OCI-LY1 (cell line): ENCODE measurements around the gene CD207.

ENCODE experiments used
- H2AFZ ChIP-seq: fragments of 200-600 bp; sonication (generic), shearing (Covaris generic); 2 replicates; pipeline ENCODE4 v1.6.0; 2014; ENCODE audit warnings: antibody characterized with exemption, mild to moderate bottlenecking, low read length
- H3F3A ChIP-seq: fragments of 200-600 bp; sonication (generic), shearing (Covaris generic); 2 replicates; pipeline ENCODE4 v1.6.0; 2014; ENCODE audit warnings: mild to moderate bottlenecking, antibody characterized with exemption, low read length, moderate library complexity; ENCODE audit not compliant: insufficient read depth
- H3K27ac ChIP-seq: fragments of 200-600 bp; sonication (generic); 2 replicates; pipeline ENCODE4 v1.5.1; 2014; ENCODE audit warnings: low read length, mixed run types, mild to moderate bottlenecking, low read depth; ENCODE audit not compliant: poor library complexity, severe bottlenecking
- H3K27me3 ChIP-seq: fragments of 200-600 bp; sonication (generic); 2 replicates; pipeline ENCODE4 v1.6.0; 2014; ENCODE audit warnings: antibody characterized with exemption, mild to moderate bottlenecking, low read length, moderate library complexity; ENCODE audit not compliant: insufficient read depth
- H3K36me3 ChIP-seq: fragments of 200-600 bp; sonication (generic); 2 replicates; pipeline ENCODE4 v1.6.1; 2014; ENCODE audit warnings: mild to moderate bottlenecking, antibody characterized with exemption, low read length, moderate library complexity, mixed read lengths; ENCODE audit not compliant: insufficient read depth
- H3K4me1 ChIP-seq: fragments of 200-600 bp; sonication (generic); 2 replicates; pipeline ENCODE4 v1.5.1; 2014; ENCODE audit warnings: mild to moderate bottlenecking, low read length, moderate library complexity; ENCODE audit not compliant: insufficient read depth, severe bottlenecking
- H3K4me2 ChIP-seq: fragments of 200-600 bp; sonication (generic), shearing (Covaris generic); 2 replicates; pipeline ENCODE4 v1.6.1; 2014; ENCODE audit warnings: low read length
- H3K4me3 ChIP-seq: fragments of 200-600 bp; sonication (generic); 2 replicates; pipeline ENCODE4 v1.5.1; 2014; ENCODE audit warnings: low read length, low read depth, mild to moderate bottlenecking, mixed read lengths; ENCODE audit not compliant: poor library complexity, severe bottlenecking
- H3K79me2 ChIP-seq: fragments of 200-600 bp; shearing (Covaris generic); 2 replicates; pipeline ENCODE4 v1.6.1; 2016; ENCODE audit warnings: mixed run types, low read length, mixed read lengths; ENCODE audit not compliant: insufficient read depth
- H3K9ac ChIP-seq: fragments of 200-600 bp; sonication (generic), shearing (Covaris generic); 2 replicates; pipeline ENCODE4 v1.6.1; 2014; ENCODE audit warnings: mild to moderate bottlenecking, low read length, mixed read lengths
- H3K9me2 ChIP-seq: fragments of 200-600 bp; sonication (generic), shearing (Covaris generic); 2 replicates; pipeline ENCODE4 v1.6.1; 2014; ENCODE audit warnings: low read depth, mild to moderate bottlenecking, low read length, mixed read lengths
- H3K9me3 ChIP-seq: fragments of 200-600 bp; shearing (Covaris generic); 2 replicates; pipeline ENCODE4 v1.6.1; 2014; ENCODE audit warnings: low read length, mixed read lengths
- H4K20me1 ChIP-seq: fragments of 200-600 bp; sonication (generic), shearing (Covaris generic); 2 replicates; pipeline ENCODE4 v1.6.0; 2016; ENCODE audit warnings: mild to moderate bottlenecking, low read length; ENCODE audit not compliant: insufficient read depth
- CTCF ChIP-seq: fragments of 200-600 bp; sonication (generic), shearing (Covaris generic); IDR thresholded peaks from 2 replicates; pipeline ENCODE4 v1.5.1; 2017; ENCODE audit warnings: mild to moderate bottlenecking, antibody characterized with exemption, low read length, moderate library complexity, mixed read lengths
- EZH2 ChIP-seq: fragments of 200-600 bp; sonication (generic), shearing (Covaris generic); IDR thresholded peaks from 2 replicates; pipeline ENCODE4 v1.8.0; 2017; ENCODE audit warnings: borderline replicate concordance, mixed run types, mild to moderate bottlenecking, antibody characterized with exemption, low read length, moderate library complexity, mixed read lengths

CD207 gene

GRCh38 chr2:70808983-70809958 is 26.3 kb downstream of the CD207 start:
- Histone ChIP-seq H3K79me2 (no peaks in the 10 kb centered on the region), H3K4me1 (no peaks in the 10 kb centered on the region), H3K4me3 (no peak overlapping the region), H3K36me3 (no peaks in the 10 kb centered on the region), H2AFZ (no peak overlapping the region), H3K9ac (no peak overlapping the region), H3K27me3 (no peaks in the 10 kb centered on the region), H3K9me3 (no peaks in the 10 kb centered on the region), H4K20me1 (no peaks in the 10 kb centered on the region), H3K4me2 (no peak overlapping the region), H3K9me2 (no peaks in the 10 kb centered on the region), H3F3A (no peaks in the 10 kb centered on the region), H3K27ac (no peak overlapping the region)
- no peak for TF ChIP-seq EZH2

- Histone ChIP-seq H2AFZ (no peak overlapping the region), H3K9me3 (no peaks in the 10 kb centered on the region), H3K36me3 (no peaks in the 10 kb centered on the region), H3F3A (no peaks in the 10 kb centered on the region), H3K79me2 (no peaks in the 10 kb centered on the region), H3K4me1 (no peaks in the 10 kb centered on the region), H3K27me3 (no peaks in the 10 kb centered on the region), H3K9ac (no peak overlapping the region), H4K20me1 (no peaks in the 10 kb centered on the region), H3K27ac (no peak overlapping the region), H3K9me2 (no peaks in the 10 kb centered on the region), H3K4me2 (no peak overlapping the region), H3K4me3 (no peak overlapping the region)
- TF ChIP-seq CTCF (no peak), EZH2 (no peak)
Observed at GRCh38 chr2:70807828-70808118, 27.8 kb downstream of the CD207 start.

GRCh38 chr2:70807102-70807827 is 28.4 kb downstream of the CD207 start:
- Histone ChIP-seq H3F3A (no peaks in the 10 kb centered on the region), H3K27me3 (no peaks in the 10 kb centered on the region), H3K27ac (no peak overlapping the region), H3K4me1 (no peaks in the 10 kb centered on the region), H3K4me2 (no peak overlapping the region), H2AFZ (no peak overlapping the region), H4K20me1 (no peaks in the 10 kb centered on the region), H3K4me3 (no peak overlapping the region), H3K36me3 (no peaks in the 10 kb centered on the region), H3K9me2 (no peaks in the 10 kb centered on the region), H3K9me3 (no peaks in the 10 kb centered on the region), H3K9ac (no peak overlapping the region), H3K79me2 (no peaks in the 10 kb centered on the region)
- no peak for TF ChIP-seq CTCF
- no peak for TF ChIP-seq EZH2
